GM23248 (cell line): ENCODE data around the gene MAGI1.

Experiments
- EZH2 ChIP-seq: fragments of 200-600 bp; sonication (generic); IDR thresholded peaks from 2 replicates; pipeline ENCODE4 v1.6.1; 2018; ENCODE audit warnings: antibody characterized with exemption, mild to moderate bottlenecking; ENCODE audit not compliant: insufficient read depth, poor library complexity, severe bottlenecking
- EZH2phosphoT487 ChIP-seq: fragments of 200-600 bp; sonication (generic); IDR thresholded peaks from 2 replicates; pipeline ENCODE4 v1.6.1; 2018; ENCODE audit warnings: antibody characterized with exemption, moderate library complexity, mild to moderate bottlenecking, low read depth; ENCODE audit not compliant: insufficient read depth

DNA sequence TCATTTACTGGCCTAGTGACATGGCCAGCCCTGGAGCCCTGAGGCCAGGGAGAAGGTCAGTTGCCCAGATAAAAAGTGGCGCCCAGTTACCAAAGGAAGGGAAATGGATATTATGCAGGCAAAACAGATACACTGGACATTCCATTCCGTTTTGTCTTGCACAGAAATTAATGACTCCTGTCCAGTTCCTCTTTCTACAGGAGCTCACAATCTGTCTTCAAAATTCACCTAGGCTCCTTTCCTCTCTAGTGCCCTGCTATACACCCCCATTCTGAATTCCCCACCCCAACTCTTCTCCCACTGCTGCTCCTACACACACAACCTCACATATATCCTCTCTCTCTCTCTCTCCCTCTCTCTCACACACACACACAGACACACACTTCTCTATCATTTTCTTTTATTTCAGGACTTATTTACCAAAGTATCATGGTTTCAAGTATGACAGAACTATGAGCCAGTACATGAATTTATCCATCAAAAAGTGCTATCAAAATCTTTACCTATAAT lies 229.0 kb downstream of the MAGI1 start:
- TF ChIP-seq EZH2 (no peak), EZH2phosphoT487 (no peak)
